ENCODE measurements around the gene KRTAP12-2. TPM values are rescaled to one million over a fixed set of nuclear protein-coding genes. Genes with fewer than 3 reads are reported as not detected.

KRTAP12-2 gene
- polyA plus RNA-seq (ENCODE audit: insufficient read length), result not detected
- long read RNA-seq, donor 1, result 0 reads
- long read RNA-seq, donor 2, result 0 reads
- long read RNA-seq, donor 3, result 0 reads
- long read RNA-seq, donor 4, result 0 reads
- long read RNA-seq, donor 5, result 0 reads
- long read RNA-seq, donor 6, result 0 reads
- long read RNA-seq, donor 7, result 0 reads
- long read RNA-seq, donor 8, result 0 reads

- no peak for DNase-seq
Observed at GRCh38 chr21:44666401-44667320, at the start of gene KRTAP12-2. KRTAP12-2 (minus strand) TSS chr21:44666927; CDS start chr21:44666886, 41 bp downstream.

GRCh38 chr21:44714905-44715304 lies 48.2 kb upstream of the KRTAP12-2 start:
- DNase-seq, result no peak

- no peak for DNase-seq
Observed at GRCh38 chr21:44713846-44714245, 47.1 kb upstream of the KRTAP12-2 start.

GRCh38 chr21:44713130-44713529 lies 46.4 kb upstream of the KRTAP12-2 start:
- no peak for DNase-seq

- DNase-seq, result no peak
Observed at GRCh38 chr21:44712203-44713028, 45.7 kb upstream of the KRTAP12-2 start.

GRCh38 chr21:44711327-44712202 lies 44.8 kb upstream of the KRTAP12-2 start, which contains the start of gene TSPEAR:
TSPEAR (minus strand) TSS chr21:44711572; CDS start chr21:44711514, 58 bp downstream.
- no peak for DNase-seq

- no peak for DNase-seq
Observed at GRCh38 chr21:44710756-44711326, 44.1 kb upstream of the KRTAP12-2 start.

- DNase-seq, result no peak
Observed at GRCh38 chr21:44710294-44710665, 43.6 kb upstream of the KRTAP12-2 start.

- no peak for DNase-seq
Observed at GRCh38 chr21:44709426-44710293, 42.9 kb upstream of the KRTAP12-2 start.

- DNase-seq, result no peak
Observed at GRCh38 chr21:44708866-44709425, 42.2 kb upstream of the KRTAP12-2 start.

- no peak for DNase-seq
Observed at GRCh38 chr21:44708213-44708865, 41.6 kb upstream of the KRTAP12-2 start.

GRCh38 chr21:44706706-44707581 lies 40.2 kb upstream of the KRTAP12-2 start:
- DNase-seq, result no peak

- DNase-seq, result no peak
Observed at GRCh38 chr21:44706026-44706705, 39.4 kb upstream of the KRTAP12-2 start.

GRCh38 chr21:44704636-44705001 lies 37.9 kb upstream of the KRTAP12-2 start:
- no peak for DNase-seq

- no peak for DNase-seq
Observed at GRCh38 chr21:44703731-44704635, 37.3 kb upstream of the KRTAP12-2 start.

GRCh38 chr21:44702973-44703730 lies 36.4 kb upstream of the KRTAP12-2 start:
- DNase-seq, result no peak

Data from left kidney (tissue), 8 donors.